GM12878 (cell line): Measurements from ENCODE around the gene CAPN10.

Source experiments
- CEBPB ChIP-seq, 2 experiments: fragments of 150-350 bp in 1 of 2; IDR thresholded peaks; 2 replicates each; pipeline ENCODE4 v1.6.1; 2012 to 2014; ENCODE audit warnings: low read depth in 2 of 2, low read length in 2 of 2, borderline replicate concordance in 1 of 2, inconsistent platforms in 1 of 2
- CHD4 ChIP-seq: fragments of 200-600 bp; sonication (generic); IDR thresholded peaks from 2 replicates; pipeline ENCODE4 v1.6.1; 2016; ENCODE audit warnings: mild to moderate bottlenecking
- CTCF ChIP-seq, 3 experiments: IDR thresholded peaks in 2 of 3; conservative IDR thresholded peaks in 1 of 3; 2 replicates each; pipeline ENCODE4 v1.5.1; 2011; ENCODE audit warnings: low read depth in 3 of 3, low read length in 3 of 3, mild to moderate bottlenecking in 3 of 3, control low read depth in 2 of 3, moderate library complexity in 2 of 3, inconsistent platforms in 1 of 3, mixed read lengths in 1 of 3; ENCODE audit not compliant: control insufficient read depth in 2 of 3, insufficient read depth in 1 of 3; ENCODE audit errors: extremely low read depth in 1 of 3
- CUX1 ChIP-seq: IDR thresholded peaks from 2 replicates; pipeline ENCODE4 v1.6.1; 2012; ENCODE audit warnings: improper control_type of control experiment, low read depth, low read length; ENCODE audit not compliant: insufficient replicate concordance
- POLR2A ChIP-seq: IDR thresholded peaks from 2 replicates; pipeline ENCODE4 v1.6.1; 2011; ENCODE audit warnings: low read depth, mild to moderate bottlenecking, low read length
- POLR2AphosphoS5 ChIP-seq: IDR thresholded peaks from 2 replicates; pipeline ENCODE4 v1.6.1; 2011; ENCODE audit warnings: mild to moderate bottlenecking, low read length, inconsistent platforms
- RAD21 ChIP-seq: IDR thresholded peaks from 2 replicates; pipeline ENCODE4 v1.6.1; 2011; ENCODE audit warnings: mild to moderate bottlenecking, low read depth, low read length, moderate library complexity; ENCODE audit not compliant: insufficient read depth
- RBBP5 ChIP-seq: fragments of 200-600 bp; sonication (generic); conservative IDR thresholded peaks from 2 replicates; pipeline ENCODE4 v1.6.1; 2016
- SMC3 ChIP-seq: IDR thresholded peaks from 2 replicates; pipeline ENCODE4 v1.6.1; 2011; ENCODE audit warnings: low read length, improper control_type of control experiment, borderline replicate concordance
- TAF1 ChIP-seq: IDR thresholded peaks from 2 replicates; pipeline ENCODE4 v1.6.1; 2011; ENCODE audit warnings: mild to moderate bottlenecking, low read depth, low read length, borderline replicate concordance
- YY1 ChIP-seq: IDR thresholded peaks from 2 replicates; pipeline ENCODE4 v1.6.1; 2011; ENCODE audit warnings: low read depth, mild to moderate bottlenecking, low read length

GRCh38 chr2:240594511-240595380 is 8.2 kb downstream of the CAPN10 start:
- TF ChIP-seq CHD4 (no peak), CTCF (IDR thresholded peaks at IDR 0.05 in 2 of 3, conservative IDR thresholded peaks at IDR 0.05 in 1 of 3; ENCODE audit: control insufficient read depth in 2 of 3, extremely low read depth in 1 of 3, insufficient read depth in 1 of 3, low read depth in 3 of 3, low read length in 3 of 3) (no peak), CEBPB (IDR thresholded peaks at IDR 0.05; ENCODE audit: borderline replicate concordance in 1 of 2, low read depth in 2 of 2, low read length in 2 of 2) (no peak), CUX1 (no peak), SMC3 (no peak), POLR2AphosphoS5 (no peak), RAD21 (no peak), RBBP5 (no peak), POLR2A (no peak), YY1 (no peak), TAF1 (no peak)
